GM12878 (cell line): Measurements from ENCODE around the gene GK. TPM values are rescaled to one million over a fixed set of nuclear protein-coding genes. Genes with fewer than 3 reads are reported as not detected.

ENCODE experiments used
- ATAC-seq: fragments of 200-7000 bp; cut with Tn5 transposase; 3 replicates; pipeline ENCODE4 v1.9.1; 2020; ENCODE audit warnings: mild to moderate bottlenecking, moderate library complexity
- BruUV-seq: library from RNA; stranded (reverse); fragments of 400-500 nt; replicated peaks from 2 replicates; lab custom pipeline; 2021; lab: Mats Ljungman, UMichigan
- CTCF ChIA-PET: fragments of 300-600 bp; sonication (Branson Sonifier 250); formaldehyde crosslinking; extraction: SDS; loops from one replicate; lab custom pipeline; 2021; ENCODE audit warnings: inconsistent platforms; lab: Yijun Ruan, JAX
- POLR2A ChIA-PET: fragments of 350-600 bp; formaldehyde crosslinking; extraction: SDS; loops from one replicate; lab custom pipeline; 2021; ENCODE audit warnings: inconsistent platforms; lab: Charles Lee
- RAD21 ChIA-PET: fragments of 300-600 bp; sonication (Branson Sonifier 250); formaldehyde crosslinking; loops from one replicate; lab custom pipeline; 2023; ENCODE audit warnings: antibody characterized with exemption; ENCODE audit not compliant: unreplicated experiment; lab: Charles Lee
- SMC1A ChIA-PET: fragments of 300-600 bp; sonication (Branson Sonifier 250); formaldehyde crosslinking; loops from one replicate; lab custom pipeline; 2023; ENCODE audit not compliant: unreplicated experiment, uncharacterized antibody; lab: Charles Lee
- DNase-seq: peaks from one replicate; pipeline ENCODE4 v3.0.0-alpha.2; 2011; ENCODE audit warnings: low read depth, low spot score
- FAIRE-seq: peaks from 3 replicates; lab custom pipeline; 2011; peaks lifted over from hg19 to GRCh38; lab: Jason Lieb, UNC
- H2AFZ ChIP-seq: 2 replicates; pipeline ENCODE4 v1.6.0; 2011; ENCODE audit warnings: low read depth, low read length, control low read depth; ENCODE audit not compliant: control insufficient read depth
- H3K27ac ChIP-seq: 2 replicates; pipeline ENCODE4 v1.5.1; 2011; ENCODE audit warnings: control low read depth; ENCODE audit not compliant: control insufficient read depth, insufficient read depth
- H3K27me3 ChIP-seq, 2 experiments: replicated peaks in 1 of 2; 2 replicates each; pipeline versions ENCODE4 v1.6.0 to v1.6.1; 2011; ENCODE audit warnings: low read length in 1 of 2; ENCODE audit not compliant: control insufficient read depth in 2 of 2, insufficient read depth in 2 of 2
- H3K36me3 ChIP-seq, 2 experiments: 2 replicates each; pipeline ENCODE4 v1.5.1; 2011; ENCODE audit warnings: low read length in 1 of 2; ENCODE audit not compliant: control insufficient read depth in 2 of 2, insufficient read depth in 2 of 2
- H3K4me1 ChIP-seq: 2 replicates; pipeline ENCODE4 v1.6.1; 2011; ENCODE audit warnings: mild to moderate bottlenecking, low read length, moderate library complexity, mixed read lengths; ENCODE audit not compliant: control insufficient read depth, insufficient read depth
- H3K4me2 ChIP-seq: 2 replicates; pipeline ENCODE4 v1.6.0; 2011; ENCODE audit warnings: control low read depth; ENCODE audit not compliant: control insufficient read depth, insufficient read depth
- H3K4me3 ChIP-seq: fragments of 200-600 bp; sonication (generic); 2 replicates; pipeline ENCODE4 v1.5.1; 2016
- H3K79me2 ChIP-seq: 2 replicates; pipeline ENCODE4 v1.6.0; 2011; ENCODE audit warnings: low read length; ENCODE audit not compliant: control insufficient read depth, insufficient read depth
- H3K9ac ChIP-seq: 2 replicates; pipeline ENCODE4 v1.8.0; 2011; ENCODE audit warnings: low read length, control low read depth, mixed read lengths; ENCODE audit not compliant: control insufficient read depth, insufficient read depth
- H3K9me3 ChIP-seq: replicated peaks from 3 replicates; pipeline ENCODE4 v1.5.1; 2011; ENCODE audit warnings: mild to moderate bottlenecking, low read length; ENCODE audit not compliant: control insufficient read depth, insufficient read depth
- H4K20me1 ChIP-seq: 2 replicates; pipeline ENCODE4 v1.6.0; 2011; ENCODE audit not compliant: control insufficient read depth, insufficient read depth
- DPF2 ChIP-seq: fragments of 450-650 bp; IDR thresholded peaks from 2 replicates; pipeline ENCODE4 v1.6.1; 2017; ENCODE audit warnings: mild to moderate bottlenecking
- EP300 ChIP-seq, 2 experiments: fragments of 150-350 bp in 1 of 2; IDR thresholded peaks; 2 replicates each; pipeline ENCODE4 v1.6.1; 2011 to 2012; ENCODE audit warnings: low read depth in 2 of 2, low read length in 2 of 2, borderline replicate concordance in 1 of 2, improper control_type of control experiment in 1 of 2, inconsistent platforms in 1 of 2; ENCODE audit not compliant: control insufficient read depth in 1 of 2
- IRF3 ChIP-seq: fragments of 450-650 bp; IDR thresholded peaks from 2 replicates; pipeline ENCODE4 v1.6.1; 2014; ENCODE audit warnings: mild to moderate bottlenecking
- MLLT1 ChIP-seq: fragments of 450-650 bp; IDR thresholded peaks from 2 replicates; pipeline ENCODE4 v1.6.1; 2016; ENCODE audit warnings: mild to moderate bottlenecking
- NBN ChIP-seq: fragments of 450-650 bp; IDR thresholded peaks from 2 replicates; pipeline ENCODE4 v1.6.1; 2016
- NRF1 ChIP-seq: conservative IDR thresholded peaks from 2 replicates; pipeline ENCODE4 v1.6.1; 2011; ENCODE audit warnings: mild to moderate bottlenecking, low read depth, low read length, improper control_type of control experiment
- POU2F2 ChIP-seq: IDR thresholded peaks from 3 replicates; pipeline ENCODE4 v1.6.1; 2011; ENCODE audit warnings: low read depth, mild to moderate bottlenecking, low read length, borderline replicate concordance
- WGBS: methylation state at CpG from one replicate; pipeline ENCODE4 v1.1.6; 2016; ENCODE audit warnings: low lambda C conversion rate; ENCODE audit not compliant: insufficient replicate concordance, insufficient coverage; ENCODE audit errors: missing lambda C conversion rate; 5-methylcytosine and 5-hydroxymethylcytosine counted together
- in situ Hi-C: fragments of 300-500 bp; cut with MboI; formaldehyde crosslinking; loops from 9 replicates; pipeline ENCODE4 v1.14.3; 2018; ENCODE audit warnings: mixed read lengths
- intact Hi-C: fragments of 100-400 bp; cut with micrococcal nuclease; formaldehyde crosslinking; loops from one replicate; pipeline ENCODE4 v1.14.2; 2022; ENCODE audit not compliant: unreplicated experiment
- polyA plus RNA-seq, 11 experiments: library from polyadenylated mRNA; depleted of rRNA in 4 of 11; unstranded in 6 of 11; stranded (reverse) in 5 of 11; fragments of >200 nt; fragmentation: Nextera tagmentation in 4 of 11; fragmentation: Illumina TruSeq in 1 of 11; extraction: Ambion mirVana in 4 of 11; extraction: Trizol in 1 of 11; gene quantifications; 1 replicate in 1 of 11; 2 replicates in 10 of 11; pipeline versions ENCODE4 v1.2.1 to v1.2.3, GENCODE V29; 2011 to 2016; ENCODE audit warnings: inconsistent platforms in 2 of 11, missing spikeins in 2 of 11, low read depth in 1 of 11
- total RNA-seq, 4 experiments: library from RNA; depleted of rRNA in 3 of 4; stranded (reverse); fragments of >200 nt in 3 of 4; fragmentation: Illumina TruSeq in 1 of 4; extraction: Trizol in 1 of 4; gene quantifications; 2 replicates each; pipeline versions ENCODE4 v1.2.1 to v1.2.3, GENCODE V29; 2013 to 2021

GK gene
- total and polyA plus RNA-seq, 10 of the 15 experiments (the other 5 are each of a cell fraction or from before 2014, with no cell fraction given), result 6.3 to 22.3 (median 11.1) TPM

GRCh38 chrX:30673884-30674598 lies 20.8 kb downstream of the GK start:
- FAIRE-seq, result no peak
- in situ Hi-C loops, result no loop called here
- POLR2A ChIA-PET, result no interaction called here

More at GRCh38 chrX:30673884-30674598, 20.8 kb downstream of the GK start:
- ChIA-PET SMC1A (interaction anchor here (0.6 to 1.6 kb wide), 3 partner anchors 105 to 422 kb away, joined by 3 to 5 read pairs (median 3); no protein-coding TSS in a partner anchor), RAD21 (no interaction called here), CTCF (interaction anchor here (1.2 to 1.3 kb wide), 2 partner anchors 39 to 45 kb away, joined by 4 read pairs; no protein-coding TSS in a partner anchor)
- DNase-seq, result no peak
- H3K4me1 ChIP-seq, result no peaks in the 10 kb centered on the region
- no peaks in the 10 kb centered on the region for H3K27me3 ChIP-seq
- H3K79me2 ChIP-seq, result no peaks in the 10 kb centered on the region
- ATAC-seq, result no peak
- no peaks in the 10 kb centered on the region for H3K36me3 ChIP-seq
- no peak overlapping the region for H3K4me2 ChIP-seq
- intact Hi-C loops, result no loop called here
- H3K27ac ChIP-seq, result no peak overlapping the region
- no peak overlapping the region for H3K9ac ChIP-seq
- no peak for TF ChIP-seq NRF1
- TF ChIP-seq IRF3, result no peak
- TF ChIP-seq DPF2, result no peak
- no peak for TF ChIP-seq POU2F2
- TF ChIP-seq MLLT1, result no peak
- TF ChIP-seq NBN, result no peak
- TF ChIP-seq EP300 (IDR thresholded peaks at IDR 0.05; ENCODE audit: borderline replicate concordance in 1 of 2, control insufficient read depth in 1 of 2, low read depth in 2 of 2, low read length in 2 of 2), result no peak
- no TSS peak for BruUV-seq
- H4K20me1 ChIP-seq, result no peaks in the 10 kb centered on the region
- H3K4me3 ChIP-seq, result no peak overlapping the region
- no peak overlapping the region for H2AFZ ChIP-seq
- no peaks in the 10 kb centered on the region for H3K9me3 ChIP-seq
- WGBS, result 62% methylated on average over 2 of the region's 2 CpGs
